DND-41 (cell line): ENCODE measurements around the gene FMNL3.

ENCODE experiments used
- ATAC-seq: fragments of 200-7000 bp; cut with Tn5 transposase; 3 replicates; pipeline ENCODE4 v1.9.1; 2021; ENCODE audit warnings: low read depth; ENCODE audit not compliant: insufficient read depth
- DNase-seq: peaks from one replicate; pipeline ENCODE4 v3.0.0-alpha.2; 2020
- H2AFZ ChIP-seq: 2 replicates; pipeline ENCODE4 v1.6.0; 2012; ENCODE audit warnings: low read depth, low read length
- H3K27ac ChIP-seq: 2 replicates; pipeline ENCODE4 v1.5.1; 2012; ENCODE audit warnings: low read length, inconsistent platforms
- H3K27me3 ChIP-seq: fragments of 200-600 bp; sonication (generic); 2 replicates; pipeline ENCODE4 v1.6.0; 2012; ENCODE audit warnings: low read length, mild to moderate bottlenecking, inconsistent platforms; ENCODE audit not compliant: insufficient read depth, poor library complexity
- H3K36me3 ChIP-seq: 2 replicates; pipeline ENCODE4 v1.5.1; 2012; ENCODE audit warnings: low read length, inconsistent platforms; ENCODE audit not compliant: insufficient read depth
- H3K4me1 ChIP-seq: 2 replicates; pipeline ENCODE4 v1.5.1; 2012; ENCODE audit warnings: mild to moderate bottlenecking, low read length; ENCODE audit not compliant: insufficient read depth
- H3K4me2 ChIP-seq: 2 replicates; pipeline ENCODE4 v1.6.0; 2012; ENCODE audit warnings: mild to moderate bottlenecking, moderate library complexity, low read length, inconsistent platforms; ENCODE audit not compliant: insufficient read depth
- H3K4me3 ChIP-seq, 2 experiments: fragments of 200-600 bp in 1 of 2; shearing (Covaris generic) in 1 of 2; 2 replicates each; pipeline ENCODE4 v1.5.1; 2012 to 2016; ENCODE audit warnings: inconsistent platforms in 2 of 2, low read length in 2 of 2, mild to moderate bottlenecking in 2 of 2, low read depth in 1 of 2, moderate library complexity in 1 of 2
- H3K79me2 ChIP-seq: 2 replicates; pipeline ENCODE4 v1.6.0; 2012; ENCODE audit warnings: low read length, inconsistent platforms; ENCODE audit not compliant: insufficient read depth
- H3K9ac ChIP-seq: 2 replicates; pipeline ENCODE4 v1.6.0; 2012; ENCODE audit warnings: low read depth, mild to moderate bottlenecking, inconsistent platforms, low read length, moderate library complexity
- H3K9me3 ChIP-seq: 2 replicates; pipeline ENCODE4 v1.5.1; 2012; ENCODE audit warnings: low read length, moderate library complexity, mild to moderate bottlenecking, inconsistent platforms; ENCODE audit not compliant: insufficient read depth, severe bottlenecking
- H4K20me1 ChIP-seq: 2 replicates; pipeline ENCODE4 v1.6.0; 2012; ENCODE audit warnings: low read length; ENCODE audit not compliant: insufficient read depth
- EZH2 ChIP-seq: IDR thresholded peaks from 3 replicates; pipeline ENCODE4 v1.6.1; 2012; ENCODE audit warnings: borderline replicate concordance, low read depth, mild to moderate bottlenecking, moderate library complexity, low read length, inconsistent platforms; ENCODE audit not compliant: severe bottlenecking
- TF ChIP-seq, protein P1 (sequence below): IDR thresholded peaks from 2 replicates; pipeline ENCODE4 v1.5.1; 2012; ENCODE audit warnings: borderline replicate concordance, low read length, moderate library complexity, mild to moderate bottlenecking; ENCODE audit not compliant: poor library complexity, severe bottlenecking; ENCODE audit errors: extremely low read depth

The FMNL3 gene

DNA sequence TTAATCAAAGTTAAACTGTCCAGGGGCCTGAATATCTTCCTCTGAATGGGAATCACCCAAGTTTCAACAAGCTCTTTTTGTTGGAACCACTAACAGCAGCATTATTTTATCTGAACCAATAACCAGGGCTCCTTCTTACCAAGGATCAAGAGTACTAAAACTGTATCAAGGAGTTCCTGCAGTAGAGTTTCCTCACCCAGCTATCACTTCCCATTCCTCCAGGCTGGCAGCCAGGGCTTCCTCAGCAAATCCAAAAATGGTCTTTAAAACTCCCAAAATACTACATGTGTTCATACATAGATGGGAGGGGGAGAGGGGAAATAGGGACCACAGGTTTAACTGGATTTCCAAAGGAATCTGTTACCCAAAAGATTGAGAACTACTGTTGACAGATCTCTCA lies 10.5 kb downstream of the FMNL3 start:
- Histone ChIP-seq H3K79me2 (peaks cover 26% of the 10 kb centered on the region), H3K4me2 (no peak overlapping the region)

DNA sequence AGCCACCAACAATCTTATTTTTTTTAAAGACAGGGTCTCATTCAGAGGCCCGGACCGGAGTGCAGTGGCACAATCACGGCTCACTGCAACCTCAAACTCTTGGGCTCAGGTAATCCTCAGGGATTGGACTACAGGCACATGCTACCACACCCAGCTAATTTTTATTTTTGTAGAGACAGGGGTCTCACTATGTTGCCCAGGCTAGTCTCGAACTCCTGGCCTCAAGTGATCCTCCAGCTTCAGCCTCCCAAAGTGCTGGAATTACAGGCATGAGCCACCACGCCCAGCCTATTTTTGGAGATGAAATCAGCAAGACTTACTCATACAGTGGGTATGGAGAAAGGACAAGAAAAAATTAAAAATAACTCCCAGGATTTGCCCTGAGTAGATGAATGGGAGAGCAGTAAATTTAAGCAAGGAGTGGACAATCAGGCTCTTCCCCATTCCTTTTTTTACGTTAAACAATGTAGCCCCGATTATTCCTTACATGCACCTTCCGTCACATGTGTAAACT lies 13.2 kb downstream of the FMNL3 start:
- Histone ChIP-seq H3K4me2 (no peak overlapping the region), H3K36me3 (no peaks in the 10 kb centered on the region), H3K4me3 (no peak overlapping the region), H3K27ac (no peak overlapping the region), H2AFZ (no peak overlapping the region), H3K9ac (no peak overlapping the region), H3K9me3 (no peaks in the 10 kb centered on the region), H3K4me1 (peaks cover 11% of the 10 kb centered on the region), H3K79me2 (peaks cover 29% of the 10 kb centered on the region), H3K27me3 (no peaks in the 10 kb centered on the region), H4K20me1 (peaks cover 2% of the 10 kb centered on the region; the same call in 1 of the 2 replicates)
- ATAC-seq: no peak
- TF ChIP-seq, protein P1, sequence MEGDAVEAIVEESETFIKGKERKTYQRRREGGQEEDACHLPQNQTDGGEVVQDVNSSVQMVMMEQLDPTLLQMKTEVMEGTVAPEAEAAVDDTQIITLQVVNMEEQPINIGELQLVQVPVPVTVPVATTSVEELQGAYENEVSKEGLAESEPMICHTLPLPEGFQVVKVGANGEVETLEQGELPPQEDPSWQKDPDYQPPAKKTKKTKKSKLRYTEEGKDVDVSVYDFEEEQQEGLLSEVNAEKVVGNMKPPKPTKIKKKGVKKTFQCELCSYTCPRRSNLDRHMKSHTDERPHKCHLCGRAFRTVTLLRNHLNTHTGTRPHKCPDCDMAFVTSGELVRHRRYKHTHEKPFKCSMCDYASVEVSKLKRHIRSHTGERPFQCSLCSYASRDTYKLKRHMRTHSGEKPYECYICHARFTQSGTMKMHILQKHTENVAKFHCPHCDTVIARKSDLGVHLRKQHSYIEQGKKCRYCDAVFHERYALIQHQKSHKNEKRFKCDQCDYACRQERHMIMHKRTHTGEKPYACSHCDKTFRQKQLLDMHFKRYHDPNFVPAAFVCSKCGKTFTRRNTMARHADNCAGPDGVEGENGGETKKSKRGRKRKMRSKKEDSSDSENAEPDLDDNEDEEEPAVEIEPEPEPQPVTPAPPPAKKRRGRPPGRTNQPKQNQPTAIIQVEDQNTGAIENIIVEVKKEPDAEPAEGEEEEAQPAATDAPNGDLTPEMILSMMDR: no peak
- no peak for TF ChIP-seq EZH2
- DNase-seq: no peak

More for the DNA sequence above, 10.5 kb downstream of the FMNL3 start:
- DNase-seq: no peak
- Histone ChIP-seq H4K20me1 (no peaks in the 10 kb centered on the region; the same call in 1 of the 2 replicates), H3K27me3 (no peaks in the 10 kb centered on the region), H3K9ac (no peak overlapping the region), H3K9me3 (no peaks in the 10 kb centered on the region), H3K27ac (no peak overlapping the region), H2AFZ (no peak overlapping the region), H3K4me1 (peaks cover 29% of the 10 kb centered on the region), H3K36me3 (no peaks in the 10 kb centered on the region), H3K4me3 (no peak overlapping the region)
- TF ChIP-seq, protein P1: no peak
- ATAC-seq: no peak

DNA sequence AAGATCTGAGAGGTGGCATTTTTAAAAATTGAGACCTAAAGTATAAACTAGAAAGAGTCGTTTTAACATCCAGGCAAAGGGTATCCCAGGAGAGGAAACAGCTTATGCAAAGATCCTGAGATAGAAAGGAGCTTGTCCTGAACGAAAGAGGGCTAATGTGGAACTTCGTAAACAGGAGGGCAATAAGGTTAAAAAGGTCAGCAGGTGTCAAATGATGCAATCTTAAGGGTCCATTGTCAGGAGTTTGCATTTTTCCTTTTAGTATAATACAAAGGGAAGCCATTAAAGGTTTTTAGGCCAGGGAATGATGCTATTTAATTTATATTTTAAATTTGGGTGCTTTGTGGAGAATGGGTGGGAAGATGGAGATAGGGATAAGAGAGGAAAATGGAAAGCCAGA lies 14.4 kb downstream of the FMNL3 start:
- Histone ChIP-seq H2AFZ (no peak overlapping the region), H3K9me3 (no peaks in the 10 kb centered on the region), H3K27ac (no peak overlapping the region), H3K4me3 (no peak overlapping the region), H3K9ac (no peak overlapping the region), H3K27me3 (no peaks in the 10 kb centered on the region), H4K20me1 (0 out of 2 replicates have a peak, but pooled peaks cover 2% of the 10 kb centered on the region), H3K4me1 (no peaks in the 10 kb centered on the region; the same call in 1 of the 2 replicates), H3K4me2 (no peak overlapping the region), H3K36me3 (no peaks in the 10 kb centered on the region), H3K79me2 (peaks cover 25% of the 10 kb centered on the region; the same call in 1 of the 2 replicates)
- no peak for TF ChIP-seq EZH2
- TF ChIP-seq, protein P1: no peak
- no peak for ATAC-seq
- DNase-seq: no peak
